Adrenal gland (tissue), 12 donors: ENCODE measurements around the gene ANKS1A. TPM values are rescaled to one million over a fixed set of nuclear protein-coding genes. Genes with fewer than 3 reads are reported as not detected.

Source experiments
- DNase-seq, 7 donors: peaks; one replicate each; pipeline ENCODE4 v3.0.0-alpha.2; 2019 to 2020
- H3K27ac ChIP-seq, 5 donors: fragments of 200-600 bp; sonication (generic) in 4 of 5; 1 replicate in 3 of 5; 2 replicates in 2 of 5; pipeline versions ENCODE4 v1.5.1 to v1.8.0; 2016 to 2020; ENCODE audit warnings: mild to moderate bottlenecking in 1 of 5
- H3K27me3 ChIP-seq: fragments of 200-600 bp; 2 replicates; pipeline ENCODE4 v1.8.0; 2021
- H3K36me3 ChIP-seq, 2 donors: fragments of 200-600 bp; replicated peaks in 1 of 2; 1 replicate in 1 of 2; 2 replicates in 1 of 2; pipeline versions ENCODE4 v1.5.1 to v1.8.0; 2018 to 2022
- H3K4me1 ChIP-seq, 2 donors: fragments of 200-600 bp; replicated peaks in 1 of 2; 1 replicate in 1 of 2; 2 replicates in 1 of 2; pipeline versions ENCODE4 v1.5.1 to v1.8.0; 2018 to 2021
- H3K4me3 ChIP-seq, 4 donors: fragments of 200-600 bp; sonication (generic) in 3 of 4; one replicate each; pipeline ENCODE4 v1.5.1; 2016 to 2018
- H3K9me3 ChIP-seq, 3 donors: fragments of 200-600 bp; sonication (generic) in 1 of 3; replicated peaks in 1 of 3; 1 replicate in 2 of 3; 2 replicates in 1 of 3; pipeline versions ENCODE4 v1.5.1 to v1.8.0; 2016 to 2021
- POLR2A ChIP-seq, 2 donors: fragments of 450-650 bp; IDR thresholded peaks; one replicate each; pipeline ENCODE4 v1.6.1; 2017; ENCODE audit warnings: antibody characterized with exemption in 2 of 2, mild to moderate bottlenecking in 2 of 2, moderate library complexity in 1 of 2
- WGBS, 4 donors: extraction: QIAGEN DNeasy Blood & Tissue Kit in 2 of 4; methylation state at CpG; one replicate each; pipeline versions ENCODE4 v1.1.5 to v1.1.7; 2013 to 2017; 5-methylcytosine and 5-hydroxymethylcytosine counted together
- intact Hi-C, 2 donors: fragments of 100-400 bp; cut with DNase I; formaldehyde crosslinking; loops; one replicate each; pipeline versions ENCODE4 v1.14.1 to v1.15.0; 2022 to 2023
- polyA plus RNA-seq, 3 donors: library from polyadenylated mRNA; stranded (reverse); fragments of 200-250 nt in 2 of 3; fragments of 350-450 nt in 1 of 3; fragmentation: Illumina TruSeq in 1 of 3; extraction: RNeasy Lipid Tissue Mini Kit (QIAGEN cat#74804) in 1 of 3; gene quantifications; one replicate each; pipeline ENCODE4 v1.2.3, GENCODE V29; 2013 to 2014
- total RNA-seq, 9 donors: library from RNA; depleted of rRNA in 4 of 9; stranded (reverse); fragments of >200 nt in 4 of 9; fragments of 120-200 nt in 1 of 9; fragmentation: NEBNext Ultra II Directional in 1 of 9; extraction: Animal tissue kit (Norgen Biotek cat#: 25700) in 1 of 9; gene quantifications; one replicate each; pipeline versions ENCODE4 v1.1.0 to v1.2.4, GENCODE V29; 2013 to 2023
- TF ChIP-seq, protein P1 (sequence below), 6 experiments: fragments of 450-650 bp in 4 of 6; fragments of 200-600 bp in 2 of 6; sonication (generic) in 1 of 6; IDR thresholded peaks; 1 replicate in 5 of 6; 2 replicates in 1 of 6; pipeline versions ENCODE4 v1.5.1 to v1.8.0; 2016 to 2021; ENCODE audit warnings: antibody characterized with exemption in 6 of 6, mild to moderate bottlenecking in 2 of 6, moderate library complexity in 1 of 6
- donor health status: healthy with polysubstance abuse.
- donor health status: Bipolar disorder and iron deficiency.
- donor health status: DM: yes; HTN: yes; CAD: no.
- donor health status: DM: no; HTN: no; CAD: no.
- donor health status: DM: no; HTN: no; CAD: no.
- donor health status: DM: yes; HTN: yes; CAD: no.

ANKS1A gene
- total and polyA plus RNA-seq, 12 donors, result 11.7 to 68.0 (median 42.4) TPM

DNA sequence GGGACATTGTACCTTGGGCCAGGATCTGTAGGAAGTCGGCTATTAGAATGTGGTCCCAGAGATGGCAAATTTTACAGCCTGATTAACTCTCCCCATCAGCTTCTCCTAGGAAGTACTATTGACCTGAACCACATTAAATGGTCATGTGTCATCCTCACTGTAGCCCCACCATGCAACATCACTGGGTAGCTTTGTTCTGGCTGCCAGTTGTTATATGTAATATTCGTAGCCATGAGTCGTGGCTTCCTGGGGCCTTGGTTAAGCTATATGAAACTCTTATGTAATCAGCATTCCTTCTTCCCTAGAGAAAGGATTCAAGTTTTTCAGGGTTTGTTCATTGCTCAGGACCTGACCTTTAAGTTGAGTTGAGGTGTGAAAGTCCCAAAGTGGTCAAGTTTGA lies 125.7 kb downstream of the ANKS1A start:
- intact Hi-C loops, result no loop called here
- Histone ChIP-seq H3K27me3 (no peaks in the 10 kb centered on the region), H3K9me3 (no peaks in the 10 kb centered on the region), H3K4me1 (peaks cover 50 to 55% of the 10 kb centered on the region in 2 donors), H3K4me3 (no peak overlapping the region), H3K27ac (peak overlapping the region in 2 of 5 donors; percentile 64 to 89), H3K36me3 (peaks cover 0 to 10% of the 10 kb centered on the region in 2 donors)
- no peak for DNase-seq
- 59 to 79% (median 70%) methylated on average over 3 of the region's 3 CpGs for WGBS, 4 donors
- TF ChIP-seq, protein P1, sequence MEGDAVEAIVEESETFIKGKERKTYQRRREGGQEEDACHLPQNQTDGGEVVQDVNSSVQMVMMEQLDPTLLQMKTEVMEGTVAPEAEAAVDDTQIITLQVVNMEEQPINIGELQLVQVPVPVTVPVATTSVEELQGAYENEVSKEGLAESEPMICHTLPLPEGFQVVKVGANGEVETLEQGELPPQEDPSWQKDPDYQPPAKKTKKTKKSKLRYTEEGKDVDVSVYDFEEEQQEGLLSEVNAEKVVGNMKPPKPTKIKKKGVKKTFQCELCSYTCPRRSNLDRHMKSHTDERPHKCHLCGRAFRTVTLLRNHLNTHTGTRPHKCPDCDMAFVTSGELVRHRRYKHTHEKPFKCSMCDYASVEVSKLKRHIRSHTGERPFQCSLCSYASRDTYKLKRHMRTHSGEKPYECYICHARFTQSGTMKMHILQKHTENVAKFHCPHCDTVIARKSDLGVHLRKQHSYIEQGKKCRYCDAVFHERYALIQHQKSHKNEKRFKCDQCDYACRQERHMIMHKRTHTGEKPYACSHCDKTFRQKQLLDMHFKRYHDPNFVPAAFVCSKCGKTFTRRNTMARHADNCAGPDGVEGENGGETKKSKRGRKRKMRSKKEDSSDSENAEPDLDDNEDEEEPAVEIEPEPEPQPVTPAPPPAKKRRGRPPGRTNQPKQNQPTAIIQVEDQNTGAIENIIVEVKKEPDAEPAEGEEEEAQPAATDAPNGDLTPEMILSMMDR (IDR thresholded peaks at IDR 0.05), result no peak
- TF ChIP-seq POLR2A (IDR thresholded peaks at IDR 0.05), result no peak

DNA sequence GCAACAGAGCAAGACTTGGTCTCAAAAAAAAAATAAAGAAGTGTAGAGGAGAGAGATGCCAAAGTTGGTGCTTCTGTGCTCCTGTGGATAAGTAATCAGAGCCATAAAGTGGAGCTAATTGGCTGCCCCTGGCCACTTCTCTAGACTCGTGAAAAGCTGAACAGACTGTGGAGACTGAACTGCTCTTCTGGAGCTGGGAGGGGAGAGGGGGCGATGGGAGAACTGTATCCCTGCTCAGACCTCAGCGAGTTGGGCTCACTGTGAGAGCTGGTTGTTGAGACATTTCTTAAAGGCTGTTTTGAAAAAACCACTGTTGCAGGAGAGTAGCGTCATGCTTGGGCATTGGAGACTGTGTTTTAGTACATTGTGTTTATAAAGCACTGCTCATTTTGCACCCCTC lies 126.4 kb downstream of the ANKS1A start:
- intact Hi-C loops, result no loop called here
- H3K27ac ChIP-seq, result peak overlapping the region in 4 of 5 donors; percentile 64 to 94 (median 84)

DNA sequence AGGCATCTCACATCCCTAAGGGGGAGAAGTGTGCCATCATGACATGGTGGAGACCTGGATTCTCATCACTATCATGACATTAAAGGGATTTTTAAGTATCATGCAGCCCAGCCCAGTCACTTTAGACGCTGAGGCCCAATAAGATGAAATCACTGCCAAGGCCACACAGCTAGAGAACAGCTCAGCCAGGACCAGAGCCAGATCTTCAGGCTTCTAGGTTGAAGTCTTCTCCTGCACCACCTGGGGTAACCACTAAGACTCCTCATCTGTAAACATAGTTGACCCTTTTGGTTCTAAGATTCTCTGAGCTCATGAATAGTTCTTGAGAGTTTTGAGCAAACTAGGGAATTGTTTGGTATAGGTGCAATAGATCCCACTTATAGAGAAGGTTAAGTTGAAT lies 126.9 kb downstream of the ANKS1A start:
- Histone ChIP-seq H3K27ac (peak overlapping the region in 4 of 5 donors; percentile 64 to 94 (median 84)), H3K27me3 (no peaks in the 10 kb centered on the region), H3K9me3 (no peaks in the 10 kb centered on the region), H3K4me1 (peaks cover 60 to 66% of the 10 kb centered on the region in 2 donors), H3K4me3 (no peak overlapping the region), H3K36me3 (peaks cover 0 to 10% of the 10 kb centered on the region in 2 donors)
- TF ChIP-seq, protein P1 (IDR thresholded peaks at IDR 0.05), result no peak
- peak in 1 of 2 donors; percentile 15 for TF ChIP-seq POLR2A (IDR thresholded peaks at IDR 0.05)
- DNase-seq, result peak; percentile 30 to 72 (median 51)
- 0% methylated on average over 1 of the region's 1 CpG; no CpG with 5 or more reads in 1 of the 4 donors for WGBS, 4 donors
- intact Hi-C loops, result no loop called here

More for the DNA sequence above, 126.4 kb downstream of the ANKS1A start:
- Histone ChIP-seq H3K4me1 (peaks cover 57 to 62% of the 10 kb centered on the region in 2 donors), H3K9me3 (no peaks in the 10 kb centered on the region), H3K4me3 (no peak overlapping the region), H3K36me3 (peaks cover 0 to 10% of the 10 kb centered on the region in 2 donors), H3K27me3 (no peaks in the 10 kb centered on the region)
- DNase-seq, result no peak
- WGBS, 4 donors, result 70 to 95% (median 86%) methylated on average over 4 of the region's 4 CpGs
- no peak for TF ChIP-seq POLR2A (IDR thresholded peaks at IDR 0.05)
- TF ChIP-seq, protein P1 (IDR thresholded peaks at IDR 0.05), result no peak

DNA sequence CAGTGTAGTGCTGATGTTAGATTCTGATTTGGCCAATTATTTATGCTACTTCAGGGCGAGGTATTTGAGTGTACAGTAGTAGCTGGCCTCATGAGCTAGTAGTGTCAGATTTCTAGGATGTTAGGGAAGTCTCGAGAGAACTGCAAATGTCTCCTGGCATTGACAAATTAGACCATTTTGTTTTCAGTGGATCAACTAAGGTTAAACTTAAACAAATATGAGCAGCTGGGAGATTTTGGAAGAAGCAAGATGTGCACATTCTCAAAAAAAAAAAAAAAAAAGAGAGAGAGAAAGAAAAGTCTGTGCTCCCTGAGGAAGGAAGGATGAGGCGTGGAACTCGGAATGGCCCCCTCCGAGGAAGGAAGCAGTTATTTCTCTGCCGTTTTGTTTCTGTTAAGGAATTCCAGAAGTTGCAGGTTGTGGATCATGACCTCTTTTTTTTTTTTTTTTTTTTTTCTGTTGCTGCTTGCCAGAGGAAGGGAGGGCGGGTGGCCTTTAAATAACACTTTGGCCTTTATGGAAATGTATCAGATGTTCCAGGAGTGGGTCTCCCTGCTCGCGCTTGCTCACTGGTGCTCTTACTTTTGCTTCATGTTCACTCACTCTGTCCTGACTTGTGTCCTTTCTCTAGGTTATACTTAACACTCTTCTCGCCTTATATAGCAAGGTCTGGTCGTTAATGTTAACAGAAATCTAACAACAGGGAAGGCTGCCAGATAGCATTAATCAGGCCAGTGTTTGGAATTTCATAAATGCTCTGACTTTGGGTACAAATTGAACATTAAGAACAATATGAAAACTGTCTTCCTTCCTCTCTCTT lies 127.7 kb downstream of the ANKS1A start:
- Histone ChIP-seq H3K4me1 (peaks cover 63% of the 10 kb centered on the region in 2 donors), H3K36me3 (peaks cover 0 to 10% of the 10 kb centered on the region in 2 donors), H3K27me3 (no peaks in the 10 kb centered on the region), H3K9me3 (no peaks in the 10 kb centered on the region), H3K4me3 (peak overlapping the region in 2 of 4 donors; percentile 24 to 44), H3K27ac (peak overlapping the region; percentile 51 to 94 (median 89))
- peak; percentile 61 to 87 (median 80) for DNase-seq
- intact Hi-C loops, result no loop called here
- WGBS, 4 donors, result 12 to 26% (median 18%) methylated on average over 11 of the region's 11 CpGs
- peak in 1 of 2 donors; percentile 68 for TF ChIP-seq POLR2A (IDR thresholded peaks at IDR 0.05)
- TF ChIP-seq, protein P1 (IDR thresholded peaks at IDR 0.05), result no peak
